GM23338 (cell line): Measurements from ENCODE around the gene HAT1.

Experiments used
- CREB1 ChIP-seq: fragments of 250-450 bp; sonication (Bioruptor Pico); IDR thresholded peaks from 2 replicates; pipeline ENCODE4 v1.5.0; 2020; ENCODE audit warnings: low read depth, mild to moderate bottlenecking, moderate library complexity
- EZH2 ChIP-seq: fragments of 200-600 bp; sonication (generic); IDR thresholded peaks from one replicate; pipeline ENCODE4 v1.8.0; 2017; ENCODE audit warnings: antibody characterized with exemption, mild to moderate bottlenecking, low read depth; ENCODE audit not compliant: unreplicated experiment
- EZH2phosphoT487 ChIP-seq: fragments of 200-600 bp; sonication (generic); IDR thresholded peaks from one replicate; pipeline ENCODE4 v1.8.1; 2018; ENCODE audit warnings: antibody characterized with exemption; ENCODE audit not compliant: unreplicated experiment
- JUNB ChIP-seq: IDR thresholded peaks from one replicate; pipeline ENCODE4 v1.6.1; 2016; ENCODE audit warnings: antibody characterized with exemption; ENCODE audit not compliant: unreplicated experiment
- NANOG ChIP-seq: IDR thresholded peaks from 2 replicates; pipeline ENCODE4 v1.6.1; 2016; ENCODE audit warnings: antibody characterized with exemption, borderline replicate concordance
- POLR2AphosphoS5 ChIP-seq: IDR thresholded peaks from 2 replicates; pipeline ENCODE4 v1.6.1; 2016; ENCODE audit warnings: antibody characterized with exemption, low read depth
- ZNF114 ChIP-seq: fragments of 250-450 bp; sonication (Bioruptor Pico); IDR thresholded peaks from 2 replicates; pipeline ENCODE4 v1.5.0; 2020; ENCODE audit warnings: mild to moderate bottlenecking, moderate library complexity
- ZNF331 ChIP-seq: fragments of 250-450 bp; sonication (Bioruptor Pico); IDR thresholded peaks from 2 replicates; pipeline ENCODE4 v1.5.0; 2020; ENCODE audit warnings: low read depth, mild to moderate bottlenecking, moderate library complexity
- TF ChIP-seq, protein P1 (sequence below), 2 experiments: fragments of 200-600 bp in 1 of 2; sonication (generic) in 1 of 2; conservative IDR thresholded peaks; 2 replicates each; pipeline versions ENCODE4 v1.5.1 to v1.6.1; 2016 to 2017; ENCODE audit warnings: antibody characterized with exemption in 2 of 2, low read depth in 2 of 2, mild to moderate bottlenecking in 2 of 2, moderate library complexity in 1 of 2
- TF ChIP-seq, protein P2 (sequence below): IDR thresholded peaks from one replicate; pipeline ENCODE4 v1.6.1; 2018; ENCODE audit warnings: antibody characterized with exemption; ENCODE audit not compliant: unreplicated experiment
- TF ChIP-seq, protein P3 (sequence below): IDR thresholded peaks from 2 replicates; pipeline ENCODE4 v1.6.1; 2016; ENCODE audit warnings: antibody characterized with exemption
- TF ChIP-seq, protein P4 (sequence below): fragments of 250-450 bp; sonication (Bioruptor Pico); IDR thresholded peaks from 2 replicates; pipeline ENCODE4 v1.5.0; 2020; ENCODE audit warnings: mild to moderate bottlenecking, moderate library complexity

DNA sequence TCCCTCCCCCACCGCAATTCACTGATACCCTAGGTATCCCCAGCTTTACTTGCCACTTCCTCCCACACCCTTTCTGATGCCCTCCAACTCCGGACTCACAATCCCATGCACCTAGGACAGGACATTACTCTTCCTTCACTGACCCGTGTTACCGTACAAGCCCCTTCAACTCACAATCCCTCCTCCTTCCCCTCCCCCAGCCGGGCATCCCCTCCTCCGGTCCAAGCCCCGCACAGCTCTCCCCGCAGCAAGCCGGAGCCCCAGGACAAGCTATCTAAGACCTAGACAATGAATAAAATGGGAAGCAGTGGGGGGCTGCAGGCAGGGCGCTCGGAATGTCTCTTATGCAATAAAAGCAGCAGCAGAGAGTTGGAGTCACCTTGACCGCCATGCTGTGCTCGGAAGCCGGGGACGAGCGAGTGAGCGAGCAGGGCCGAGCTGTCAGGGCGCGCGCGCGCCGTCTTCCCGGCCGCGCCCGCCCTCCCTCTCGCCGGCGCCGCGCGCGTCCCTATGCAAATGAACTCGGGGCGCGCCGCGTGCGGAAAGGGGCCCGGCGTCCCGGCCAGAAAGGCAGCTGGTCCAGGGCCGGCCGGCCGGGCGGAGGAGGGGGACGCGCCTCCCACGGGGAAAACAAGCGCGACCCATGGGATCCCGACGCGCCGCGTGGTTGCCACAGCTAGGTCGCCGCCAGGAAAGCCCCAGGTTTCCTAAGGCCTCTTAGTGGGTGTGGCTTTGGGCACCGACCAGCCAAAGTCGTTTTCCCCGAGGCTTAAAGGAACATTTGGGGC is 28.2 kb upstream of the HAT1 start, which contains the start of gene SLC25A12:
- TF ChIP-seq EZH2, result no peak
- TF ChIP-seq, protein P1, sequence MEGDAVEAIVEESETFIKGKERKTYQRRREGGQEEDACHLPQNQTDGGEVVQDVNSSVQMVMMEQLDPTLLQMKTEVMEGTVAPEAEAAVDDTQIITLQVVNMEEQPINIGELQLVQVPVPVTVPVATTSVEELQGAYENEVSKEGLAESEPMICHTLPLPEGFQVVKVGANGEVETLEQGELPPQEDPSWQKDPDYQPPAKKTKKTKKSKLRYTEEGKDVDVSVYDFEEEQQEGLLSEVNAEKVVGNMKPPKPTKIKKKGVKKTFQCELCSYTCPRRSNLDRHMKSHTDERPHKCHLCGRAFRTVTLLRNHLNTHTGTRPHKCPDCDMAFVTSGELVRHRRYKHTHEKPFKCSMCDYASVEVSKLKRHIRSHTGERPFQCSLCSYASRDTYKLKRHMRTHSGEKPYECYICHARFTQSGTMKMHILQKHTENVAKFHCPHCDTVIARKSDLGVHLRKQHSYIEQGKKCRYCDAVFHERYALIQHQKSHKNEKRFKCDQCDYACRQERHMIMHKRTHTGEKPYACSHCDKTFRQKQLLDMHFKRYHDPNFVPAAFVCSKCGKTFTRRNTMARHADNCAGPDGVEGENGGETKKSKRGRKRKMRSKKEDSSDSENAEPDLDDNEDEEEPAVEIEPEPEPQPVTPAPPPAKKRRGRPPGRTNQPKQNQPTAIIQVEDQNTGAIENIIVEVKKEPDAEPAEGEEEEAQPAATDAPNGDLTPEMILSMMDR (conservative IDR thresholded peaks at IDR 0.05; ENCODE audit: low read depth in 2 of 2), result no peak
- peak; percentile 77 for TF ChIP-seq POLR2AphosphoS5
- TF ChIP-seq CREB1 (CRISPR knock-in tag), result no peak
- no peak for TF ChIP-seq EZH2phosphoT487
- no peak for TF ChIP-seq JUNB
- TF ChIP-seq, protein P2, sequence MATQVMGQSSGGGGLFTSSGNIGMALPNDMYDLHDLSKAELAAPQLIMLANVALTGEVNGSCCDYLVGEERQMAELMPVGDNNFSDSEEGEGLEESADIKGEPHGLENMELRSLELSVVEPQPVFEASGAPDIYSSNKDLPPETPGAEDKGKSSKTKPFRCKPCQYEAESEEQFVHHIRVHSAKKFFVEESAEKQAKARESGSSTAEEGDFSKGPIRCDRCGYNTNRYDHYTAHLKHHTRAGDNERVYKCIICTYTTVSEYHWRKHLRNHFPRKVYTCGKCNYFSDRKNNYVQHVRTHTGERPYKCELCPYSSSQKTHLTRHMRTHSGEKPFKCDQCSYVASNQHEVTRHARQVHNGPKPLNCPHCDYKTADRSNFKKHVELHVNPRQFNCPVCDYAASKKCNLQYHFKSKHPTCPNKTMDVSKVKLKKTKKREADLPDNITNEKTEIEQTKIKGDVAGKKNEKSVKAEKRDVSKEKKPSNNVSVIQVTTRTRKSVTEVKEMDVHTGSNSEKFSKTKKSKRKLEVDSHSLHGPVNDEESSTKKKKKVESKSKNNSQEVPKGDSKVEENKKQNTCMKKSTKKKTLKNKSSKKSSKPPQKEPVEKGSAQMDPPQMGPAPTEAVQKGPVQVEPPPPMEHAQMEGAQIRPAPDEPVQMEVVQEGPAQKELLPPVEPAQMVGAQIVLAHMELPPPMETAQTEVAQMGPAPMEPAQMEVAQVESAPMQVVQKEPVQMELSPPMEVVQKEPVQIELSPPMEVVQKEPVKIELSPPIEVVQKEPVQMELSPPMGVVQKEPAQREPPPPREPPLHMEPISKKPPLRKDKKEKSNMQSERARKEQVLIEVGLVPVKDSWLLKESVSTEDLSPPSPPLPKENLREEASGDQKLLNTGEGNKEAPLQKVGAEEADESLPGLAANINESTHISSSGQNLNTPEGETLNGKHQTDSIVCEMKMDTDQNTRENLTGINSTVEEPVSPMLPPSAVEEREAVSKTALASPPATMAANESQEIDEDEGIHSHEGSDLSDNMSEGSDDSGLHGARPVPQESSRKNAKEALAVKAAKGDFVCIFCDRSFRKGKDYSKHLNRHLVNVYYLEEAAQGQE, result no peak
- TF ChIP-seq NANOG, result no peak
- no peak for TF ChIP-seq ZNF331 (CRISPR knock-in tag)
- no peak for TF ChIP-seq ZNF114 (CRISPR knock-in tag)
- TF ChIP-seq, protein P3, sequence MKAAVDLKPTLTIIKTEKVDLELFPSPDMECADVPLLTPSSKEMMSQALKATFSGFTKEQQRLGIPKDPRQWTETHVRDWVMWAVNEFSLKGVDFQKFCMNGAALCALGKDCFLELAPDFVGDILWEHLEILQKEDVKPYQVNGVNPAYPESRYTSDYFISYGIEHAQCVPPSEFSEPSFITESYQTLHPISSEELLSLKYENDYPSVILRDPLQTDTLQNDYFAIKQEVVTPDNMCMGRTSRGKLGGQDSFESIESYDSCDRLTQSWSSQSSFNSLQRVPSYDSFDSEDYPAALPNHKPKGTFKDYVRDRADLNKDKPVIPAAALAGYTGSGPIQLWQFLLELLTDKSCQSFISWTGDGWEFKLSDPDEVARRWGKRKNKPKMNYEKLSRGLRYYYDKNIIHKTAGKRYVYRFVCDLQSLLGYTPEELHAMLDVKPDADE, result no peak
- TF ChIP-seq, protein P4, sequence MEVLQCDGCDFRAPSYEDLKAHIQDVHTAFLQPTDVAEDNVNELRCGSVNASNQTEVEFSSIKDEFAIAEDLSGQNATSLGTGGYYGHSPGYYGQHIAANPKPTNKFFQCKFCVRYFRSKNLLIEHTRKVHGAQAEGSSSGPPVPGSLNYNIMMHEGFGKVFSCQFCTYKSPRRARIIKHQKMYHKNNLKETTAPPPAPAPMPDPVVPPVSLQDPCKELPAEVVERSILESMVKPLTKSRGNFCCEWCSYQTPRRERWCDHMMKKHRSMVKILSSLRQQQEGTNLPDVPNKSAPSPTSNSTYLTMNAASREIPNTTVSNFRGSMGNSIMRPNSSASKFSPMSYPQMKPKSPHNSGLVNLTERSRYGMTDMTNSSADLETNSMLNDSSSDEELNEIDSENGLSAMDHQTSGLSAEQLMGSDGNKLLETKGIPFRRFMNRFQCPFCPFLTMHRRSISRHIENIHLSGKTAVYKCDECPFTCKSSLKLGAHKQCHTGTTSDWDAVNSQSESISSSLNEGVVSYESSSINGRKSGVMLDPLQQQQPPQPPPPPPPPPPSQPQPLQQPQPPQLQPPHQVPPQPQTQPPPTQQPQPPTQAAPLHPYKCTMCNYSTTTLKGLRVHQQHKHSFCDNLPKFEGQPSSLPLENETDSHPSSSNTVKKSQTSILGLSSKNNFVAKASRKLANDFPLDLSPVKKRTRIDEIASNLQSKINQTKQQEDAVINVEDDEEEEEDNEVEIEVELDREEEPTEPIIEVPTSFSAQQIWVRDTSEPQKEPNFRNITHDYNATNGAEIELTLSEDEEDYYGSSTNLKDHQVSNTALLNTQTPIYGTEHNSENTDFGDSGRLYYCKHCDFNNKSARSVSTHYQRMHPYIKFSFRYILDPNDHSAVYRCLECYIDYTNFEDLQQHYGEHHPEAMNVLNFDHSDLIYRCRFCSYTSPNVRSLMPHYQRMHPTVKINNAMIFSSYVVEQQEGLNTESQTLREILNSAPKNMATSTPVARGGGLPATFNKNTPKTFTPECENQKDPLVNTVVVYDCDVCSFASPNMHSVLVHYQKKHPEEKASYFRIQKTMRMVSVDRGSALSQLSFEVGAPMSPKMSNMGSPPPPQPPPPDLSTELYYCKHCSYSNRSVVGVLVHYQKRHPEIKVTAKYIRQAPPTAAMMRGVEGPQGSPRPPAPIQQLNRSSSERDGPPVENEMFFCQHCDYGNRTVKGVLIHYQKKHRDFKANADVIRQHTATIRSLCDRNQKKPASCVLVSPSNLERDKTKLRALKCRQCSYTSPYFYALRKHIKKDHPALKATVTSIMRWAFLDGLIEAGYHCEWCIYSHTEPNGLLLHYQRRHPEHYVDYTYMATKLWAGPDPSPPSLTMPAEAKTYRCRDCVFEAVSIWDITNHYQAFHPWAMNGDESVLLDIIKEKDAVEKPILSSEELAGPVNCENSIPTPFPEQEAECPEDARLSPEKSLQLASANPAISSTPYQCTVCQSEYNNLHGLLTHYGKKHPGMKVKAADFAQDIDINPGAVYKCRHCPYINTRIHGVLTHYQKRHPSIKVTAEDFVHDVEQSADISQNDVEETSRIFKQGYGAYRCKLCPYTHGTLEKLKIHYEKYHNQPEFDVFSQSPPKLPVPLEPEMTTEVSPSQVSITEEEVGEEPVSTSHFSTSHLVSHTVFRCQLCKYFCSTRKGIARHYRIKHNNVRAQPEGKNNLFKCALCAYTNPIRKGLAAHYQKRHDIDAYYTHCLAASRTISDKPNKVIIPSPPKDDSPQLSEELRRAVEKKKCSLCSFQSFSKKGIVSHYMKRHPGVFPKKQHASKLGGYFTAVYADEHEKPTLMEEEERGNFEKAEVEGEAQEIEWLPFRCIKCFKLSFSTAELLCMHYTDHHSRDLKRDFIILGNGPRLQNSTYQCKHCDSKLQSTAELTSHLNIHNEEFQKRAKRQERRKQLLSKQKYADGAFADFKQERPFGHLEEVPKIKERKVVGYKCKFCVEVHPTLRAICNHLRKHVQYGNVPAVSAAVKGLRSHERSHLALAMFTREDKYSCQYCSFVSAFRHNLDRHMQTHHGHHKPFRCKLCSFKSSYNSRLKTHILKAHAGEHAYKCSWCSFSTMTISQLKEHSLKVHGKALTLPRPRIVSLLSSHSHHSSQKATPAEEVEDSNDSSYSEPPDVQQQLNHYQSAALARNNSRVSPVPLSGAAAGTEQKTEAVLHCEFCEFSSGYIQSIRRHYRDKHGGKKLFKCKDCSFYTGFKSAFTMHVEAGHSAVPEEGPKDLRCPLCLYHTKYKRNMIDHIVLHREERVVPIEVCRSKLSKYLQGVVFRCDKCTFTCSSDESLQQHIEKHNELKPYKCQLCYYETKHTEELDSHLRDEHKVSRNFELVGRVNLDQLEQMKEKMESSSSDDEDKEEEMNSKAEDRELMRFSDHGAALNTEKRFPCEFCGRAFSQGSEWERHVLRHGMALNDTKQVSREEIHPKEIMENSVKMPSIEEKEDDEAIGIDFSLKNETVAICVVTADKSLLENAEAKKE (CRISPR knock-in tag), result no peak
